LNCAP (cell line): ENCODE data around the gene HTR2C.
A peak's percentile ranks its signal among the peaks of the same experiment; 100 is the strongest.

Experiments
- CTCF ChIP-seq: fragments of 450-650 bp; IDR thresholded peaks from 2 replicates; pipeline ENCODE4 v1.5.1; 2017; ENCODE audit warnings: mild to moderate bottlenecking

The HTR2C gene

GRCh38 chrX:114583646-114584374 is at the start of gene HTR2C:
Gene HTR2C, plus strand, starts transcription at chrX:114584086. Its CDS starts 142,851 bp downstream, at chrX:114726937.
- no peak for TF ChIP-seq CTCF

GRCh38 chrX:114580336-114580735 is 3.5 kb upstream of the HTR2C start:
- TF ChIP-seq CTCF, result peak; percentile 35; the same call in 1 of the 2 replicates

GRCh38 chrX:114581528-114582263 is 2.2 kb upstream of the HTR2C start:
- TF ChIP-seq CTCF, result no peak

- no peak for TF ChIP-seq CTCF
Measured at GRCh38 chrX:114582264-114582632, 1.6 kb upstream of the HTR2C start.

GRCh38 chrX:114582698-114583395 is 1.0 kb upstream of the HTR2C start:
- TF ChIP-seq CTCF, result no peak

- TF ChIP-seq CTCF, result no peak
Measured at GRCh38 chrX:114584375-114584943, 573 bp downstream of the HTR2C start.
